GM12878 (cell line): Measurements from ENCODE around the gene TSPYL2. TPM values are rescaled to one million over a fixed set of nuclear protein-coding genes. Genes with fewer than 3 reads are reported as not detected.

ENCODE experiments used
- ATAC-seq: fragments of 200-7000 bp; cut with Tn5 transposase; 3 replicates; pipeline ENCODE4 v1.9.1; 2020; ENCODE audit warnings: mild to moderate bottlenecking, moderate library complexity
- BruUV-seq: library from RNA; stranded (reverse); fragments of 400-500 nt; replicated peaks from 2 replicates; lab custom pipeline; 2021; lab: Mats Ljungman, UMichigan
- CTCF ChIA-PET: fragments of 300-600 bp; sonication (Branson Sonifier 250); formaldehyde crosslinking; extraction: SDS; loops from one replicate; lab custom pipeline; 2021; ENCODE audit warnings: inconsistent platforms; lab: Yijun Ruan, JAX
- POLR2A ChIA-PET: fragments of 350-600 bp; formaldehyde crosslinking; extraction: SDS; loops from one replicate; lab custom pipeline; 2021; ENCODE audit warnings: inconsistent platforms; lab: Charles Lee
- RAD21 ChIA-PET: fragments of 300-600 bp; sonication (Branson Sonifier 250); formaldehyde crosslinking; loops from one replicate; lab custom pipeline; 2023; ENCODE audit warnings: antibody characterized with exemption; ENCODE audit not compliant: unreplicated experiment; lab: Charles Lee
- SMC1A ChIA-PET: fragments of 300-600 bp; sonication (Branson Sonifier 250); formaldehyde crosslinking; loops from one replicate; lab custom pipeline; 2023; ENCODE audit not compliant: unreplicated experiment, uncharacterized antibody; lab: Charles Lee
- DNase-seq: peaks from one replicate; pipeline ENCODE4 v3.0.0-alpha.2; 2011; ENCODE audit warnings: low read depth, low spot score
- FAIRE-seq: peaks from 3 replicates; lab custom pipeline; 2011; peaks lifted over from hg19 to GRCh38; lab: Jason Lieb, UNC
- H2AFZ ChIP-seq: 2 replicates; pipeline ENCODE4 v1.6.0; 2011; ENCODE audit warnings: low read depth, low read length, control low read depth; ENCODE audit not compliant: control insufficient read depth
- H3K27ac ChIP-seq: 2 replicates; pipeline ENCODE4 v1.5.1; 2011; ENCODE audit warnings: control low read depth; ENCODE audit not compliant: control insufficient read depth, insufficient read depth
- H3K27me3 ChIP-seq, 2 experiments: replicated peaks in 1 of 2; 2 replicates each; pipeline versions ENCODE4 v1.6.0 to v1.6.1; 2011; ENCODE audit warnings: low read length in 1 of 2; ENCODE audit not compliant: control insufficient read depth in 2 of 2, insufficient read depth in 2 of 2
- H3K36me3 ChIP-seq, 2 experiments: 2 replicates each; pipeline ENCODE4 v1.5.1; 2011; ENCODE audit warnings: low read length in 1 of 2; ENCODE audit not compliant: control insufficient read depth in 2 of 2, insufficient read depth in 2 of 2
- H3K4me1 ChIP-seq: 2 replicates; pipeline ENCODE4 v1.6.1; 2011; ENCODE audit warnings: mild to moderate bottlenecking, low read length, moderate library complexity, mixed read lengths; ENCODE audit not compliant: control insufficient read depth, insufficient read depth
- H3K4me2 ChIP-seq: 2 replicates; pipeline ENCODE4 v1.6.0; 2011; ENCODE audit warnings: control low read depth; ENCODE audit not compliant: control insufficient read depth, insufficient read depth
- H3K4me3 ChIP-seq: fragments of 200-600 bp; sonication (generic); 2 replicates; pipeline ENCODE4 v1.5.1; 2016
- H3K79me2 ChIP-seq: 2 replicates; pipeline ENCODE4 v1.6.0; 2011; ENCODE audit warnings: low read length; ENCODE audit not compliant: control insufficient read depth, insufficient read depth
- H3K9ac ChIP-seq: 2 replicates; pipeline ENCODE4 v1.8.0; 2011; ENCODE audit warnings: low read length, control low read depth, mixed read lengths; ENCODE audit not compliant: control insufficient read depth, insufficient read depth
- H3K9me3 ChIP-seq: replicated peaks from 3 replicates; pipeline ENCODE4 v1.5.1; 2011; ENCODE audit warnings: mild to moderate bottlenecking, low read length; ENCODE audit not compliant: control insufficient read depth, insufficient read depth
- H4K20me1 ChIP-seq: 2 replicates; pipeline ENCODE4 v1.6.0; 2011; ENCODE audit not compliant: control insufficient read depth, insufficient read depth
- CBX5 ChIP-seq: sonication (generic); IDR thresholded peaks from 2 replicates; pipeline ENCODE4 v1.6.1; 2016; ENCODE audit warnings: low read depth, moderate library complexity, mild to moderate bottlenecking, inconsistent platforms
- EED ChIP-seq: sonication (generic); IDR thresholded peaks from 2 replicates; pipeline ENCODE4 v1.6.1; 2016; ENCODE audit warnings: antibody characterized with exemption, low read depth
- FOS ChIP-seq: IDR thresholded peaks from 3 replicates; pipeline ENCODE4 v1.6.1; 2011; ENCODE audit warnings: borderline replicate concordance; ENCODE audit not compliant: insufficient read length; ENCODE audit errors: extremely low read depth
- JUND ChIP-seq: IDR thresholded peaks from 2 replicates; pipeline ENCODE4 v1.6.1; 2012; ENCODE audit warnings: low read depth, mild to moderate bottlenecking, low read length, improper control_type of control experiment, moderate library complexity
- LARP7 ChIP-seq: fragments of 450-650 bp; IDR thresholded peaks from 2 replicates; pipeline ENCODE4 v1.6.1; 2017; ENCODE audit warnings: mild to moderate bottlenecking
- MTA2 ChIP-seq: fragments of 450-650 bp; IDR thresholded peaks from 2 replicates; pipeline ENCODE4 v1.6.1; 2016; ENCODE audit warnings: low read depth, mild to moderate bottlenecking, moderate library complexity
- NR2F1 ChIP-seq: fragments of 450-650 bp; conservative IDR thresholded peaks from 2 replicates; pipeline ENCODE4 v1.6.1; 2017; ENCODE audit warnings: mild to moderate bottlenecking
- RB1 ChIP-seq: fragments of 450-650 bp; formaldehyde crosslinking; IDR thresholded peaks from 2 replicates; pipeline ENCODE4 v1.6.1; 2017; ENCODE audit warnings: mild to moderate bottlenecking, borderline replicate concordance
- SMAD1 ChIP-seq: fragments of 450-650 bp; IDR thresholded peaks from 2 replicates; pipeline ENCODE4 v1.6.1; 2018; ENCODE audit warnings: mild to moderate bottlenecking, low read depth; ENCODE audit not compliant: partially characterized antibody
- SMC3 ChIP-seq: IDR thresholded peaks from 2 replicates; pipeline ENCODE4 v1.6.1; 2011; ENCODE audit warnings: low read length, improper control_type of control experiment, borderline replicate concordance
- TARDBP ChIP-seq: IDR thresholded peaks from 2 replicates; pipeline ENCODE4 v1.6.1; 2016; ENCODE audit warnings: borderline replicate concordance
- ZBED1 ChIP-seq: IDR thresholded peaks from 2 replicates; pipeline ENCODE4 v1.6.1; 2016; ENCODE audit warnings: borderline replicate concordance
- ZNF24 ChIP-seq: fragments of 450-650 bp; IDR thresholded peaks from 2 replicates; pipeline ENCODE4 v1.6.1; 2017; ENCODE audit warnings: antibody characterized with exemption, mild to moderate bottlenecking
- ZNF384 ChIP-seq: IDR thresholded peaks from 2 replicates; pipeline ENCODE4 v1.6.1; 2012; ENCODE audit warnings: low read depth, mild to moderate bottlenecking, low read length, improper control_type of control experiment, borderline replicate concordance
- ZSCAN29 ChIP-seq: fragments of 450-650 bp; IDR thresholded peaks from 2 replicates; pipeline ENCODE4 v1.6.1; 2017; ENCODE audit warnings: mild to moderate bottlenecking, moderate library complexity
- WGBS: methylation state at CpG from one replicate; pipeline ENCODE4 v1.1.6; 2016; ENCODE audit warnings: low lambda C conversion rate; ENCODE audit not compliant: insufficient replicate concordance, insufficient coverage; ENCODE audit errors: missing lambda C conversion rate; 5-methylcytosine and 5-hydroxymethylcytosine counted together
- in situ Hi-C: fragments of 300-500 bp; cut with MboI; formaldehyde crosslinking; loops from 9 replicates; pipeline ENCODE4 v1.14.3; 2018; ENCODE audit warnings: mixed read lengths
- intact Hi-C: fragments of 100-400 bp; cut with micrococcal nuclease; formaldehyde crosslinking; loops from one replicate; pipeline ENCODE4 v1.14.2; 2022; ENCODE audit not compliant: unreplicated experiment
- polyA plus RNA-seq, 11 experiments: library from polyadenylated mRNA; depleted of rRNA in 4 of 11; unstranded in 6 of 11; stranded (reverse) in 5 of 11; fragments of >200 nt; fragmentation: Nextera tagmentation in 4 of 11; fragmentation: Illumina TruSeq in 1 of 11; extraction: Ambion mirVana in 4 of 11; extraction: Trizol in 1 of 11; gene quantifications; 1 replicate in 1 of 11; 2 replicates in 10 of 11; pipeline versions ENCODE4 v1.2.1 to v1.2.3, GENCODE V29; 2011 to 2016; ENCODE audit warnings: inconsistent platforms in 2 of 11, missing spikeins in 2 of 11, low read depth in 1 of 11
- total RNA-seq, 4 experiments: library from RNA; depleted of rRNA in 3 of 4; stranded (reverse); fragments of >200 nt in 3 of 4; fragmentation: Illumina TruSeq in 1 of 4; extraction: Trizol in 1 of 4; gene quantifications; 2 replicates each; pipeline versions ENCODE4 v1.2.1 to v1.2.3, GENCODE V29; 2013 to 2021
- TF ChIP-seq, protein P1 (sequence below): IDR thresholded peaks from 2 replicates; pipeline ENCODE4 v1.6.1; 2012; ENCODE audit warnings: low read depth, low read length, improper control_type of control experiment
- TF ChIP-seq, protein P2 (sequence below): fragments of 450-650 bp; IDR thresholded peaks from 2 replicates; pipeline ENCODE4 v1.6.1; 2016; ENCODE audit warnings: mild to moderate bottlenecking
- TF ChIP-seq, protein P3 (sequence below): IDR thresholded peaks from 2 replicates; pipeline ENCODE4 v1.6.1; 2011; ENCODE audit warnings: borderline replicate concordance, low read depth, mild to moderate bottlenecking, moderate library complexity, low read length; ENCODE audit not compliant: insufficient read depth, poor library complexity, severe bottlenecking
- TF ChIP-seq, protein P4 (sequence below): fragments of 450-650 bp; IDR thresholded peaks from 2 replicates; pipeline ENCODE4 v1.6.1; 2017; ENCODE audit warnings: borderline replicate concordance
- TF ChIP-seq, protein P5 (sequence below): fragments of 150-350 bp; IDR thresholded peaks from 2 replicates; pipeline ENCODE4 v1.6.1; 2016; ENCODE audit warnings: low read depth, low read length

Gene TSPYL2
- total and polyA plus RNA-seq, 10 of the 15 experiments (the other 5 are each of a cell fraction or from before 2014, with no cell fraction given) = 0.53 to 24.6 (median 14.5) TPM

DNA sequence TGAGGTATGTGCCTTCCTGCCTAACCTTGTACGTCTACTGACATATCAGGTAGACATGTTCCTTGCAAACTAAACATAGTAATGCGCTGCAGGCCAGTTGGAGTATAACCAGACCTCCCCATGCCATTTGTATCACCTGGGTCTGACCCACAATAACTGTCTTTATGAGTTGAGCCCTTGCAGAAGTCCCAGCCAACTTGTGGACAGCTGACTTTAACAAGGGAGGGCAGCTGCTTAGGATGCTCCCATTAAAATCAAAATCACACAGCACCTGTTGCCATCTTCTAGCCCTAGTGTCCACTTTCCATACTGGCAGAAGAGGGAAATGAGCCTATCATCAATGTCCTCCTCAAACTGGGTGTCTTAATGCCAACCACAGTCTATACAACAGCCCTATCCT, 53.4 kb downstream of the TSPYL2 start:
- Histone ChIP-seq H3K79me2 (no peaks in the 10 kb centered on the region), H3K4me3 (no peak overlapping the region), H3K36me3 (no peaks in the 10 kb centered on the region), H3K27me3 (no peaks in the 10 kb centered on the region; a peak in 1 of 4 replicates), H2AFZ (no peak overlapping the region), H3K4me1 (no peaks in the 10 kb centered on the region), H3K9me3 (no peaks in the 10 kb centered on the region), H3K4me2 (no peak overlapping the region), H4K20me1 (no peaks in the 10 kb centered on the region), H3K27ac (no peak overlapping the region), H3K9ac (no peak overlapping the region)
- TF ChIP-seq, protein P1, sequence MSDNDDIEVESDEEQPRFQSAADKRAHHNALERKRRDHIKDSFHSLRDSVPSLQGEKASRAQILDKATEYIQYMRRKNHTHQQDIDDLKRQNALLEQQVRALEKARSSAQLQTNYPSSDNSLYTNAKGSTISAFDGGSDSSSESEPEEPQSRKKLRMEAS = no peak
- TF ChIP-seq RB1 (no peak), ZNF384 (no peak), TARDBP (no peak), ZNF24 (no peak), ZBED1 (no peak), LARP7 (no peak), FOS (no peak), MTA2 (no peak), EED (no peak), NR2F1 (no peak), JUND (no peak), SMC3 (no peak), ZSCAN29 (no peak), SMAD1 (no peak), CBX5 (no peak)
- TF ChIP-seq, protein P2, sequence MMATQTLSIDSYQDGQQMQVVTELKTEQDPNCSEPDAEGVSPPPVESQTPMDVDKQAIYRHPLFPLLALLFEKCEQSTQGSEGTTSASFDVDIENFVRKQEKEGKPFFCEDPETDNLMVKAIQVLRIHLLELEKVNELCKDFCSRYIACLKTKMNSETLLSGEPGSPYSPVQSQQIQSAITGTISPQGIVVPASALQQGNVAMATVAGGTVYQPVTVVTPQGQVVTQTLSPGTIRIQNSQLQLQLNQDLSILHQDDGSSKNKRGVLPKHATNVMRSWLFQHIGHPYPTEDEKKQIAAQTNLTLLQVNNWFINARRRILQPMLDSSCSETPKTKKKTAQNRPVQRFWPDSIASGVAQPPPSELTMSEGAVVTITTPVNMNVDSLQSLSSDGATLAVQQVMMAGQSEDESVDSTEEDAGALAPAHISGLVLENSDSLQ = no peak
- TF ChIP-seq, protein P3, sequence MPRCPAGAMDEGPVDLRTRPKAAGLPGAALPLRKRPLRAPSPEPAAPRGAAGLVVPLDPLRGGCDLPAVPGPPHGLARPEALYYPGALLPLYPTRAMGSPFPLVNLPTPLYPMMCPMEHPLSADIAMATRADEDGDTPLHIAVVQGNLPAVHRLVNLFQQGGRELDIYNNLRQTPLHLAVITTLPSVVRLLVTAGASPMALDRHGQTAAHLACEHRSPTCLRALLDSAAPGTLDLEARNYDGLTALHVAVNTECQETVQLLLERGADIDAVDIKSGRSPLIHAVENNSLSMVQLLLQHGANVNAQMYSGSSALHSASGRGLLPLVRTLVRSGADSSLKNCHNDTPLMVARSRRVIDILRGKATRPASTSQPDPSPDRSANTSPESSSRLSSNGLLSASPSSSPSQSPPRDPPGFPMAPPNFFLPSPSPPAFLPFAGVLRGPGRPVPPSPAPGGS = no peak
- TF ChIP-seq, protein P4, sequence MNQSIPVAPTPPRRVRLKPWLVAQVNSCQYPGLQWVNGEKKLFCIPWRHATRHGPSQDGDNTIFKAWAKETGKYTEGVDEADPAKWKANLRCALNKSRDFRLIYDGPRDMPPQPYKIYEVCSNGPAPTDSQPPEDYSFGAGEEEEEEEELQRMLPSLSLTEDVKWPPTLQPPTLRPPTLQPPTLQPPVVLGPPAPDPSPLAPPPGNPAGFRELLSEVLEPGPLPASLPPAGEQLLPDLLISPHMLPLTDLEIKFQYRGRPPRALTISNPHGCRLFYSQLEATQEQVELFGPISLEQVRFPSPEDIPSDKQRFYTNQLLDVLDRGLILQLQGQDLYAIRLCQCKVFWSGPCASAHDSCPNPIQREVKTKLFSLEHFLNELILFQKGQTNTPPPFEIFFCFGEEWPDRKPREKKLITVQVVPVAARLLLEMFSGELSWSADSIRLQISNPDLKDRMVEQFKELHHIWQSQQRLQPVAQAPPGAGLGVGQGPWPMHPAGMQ = no peak
- TF ChIP-seq, protein P5, sequence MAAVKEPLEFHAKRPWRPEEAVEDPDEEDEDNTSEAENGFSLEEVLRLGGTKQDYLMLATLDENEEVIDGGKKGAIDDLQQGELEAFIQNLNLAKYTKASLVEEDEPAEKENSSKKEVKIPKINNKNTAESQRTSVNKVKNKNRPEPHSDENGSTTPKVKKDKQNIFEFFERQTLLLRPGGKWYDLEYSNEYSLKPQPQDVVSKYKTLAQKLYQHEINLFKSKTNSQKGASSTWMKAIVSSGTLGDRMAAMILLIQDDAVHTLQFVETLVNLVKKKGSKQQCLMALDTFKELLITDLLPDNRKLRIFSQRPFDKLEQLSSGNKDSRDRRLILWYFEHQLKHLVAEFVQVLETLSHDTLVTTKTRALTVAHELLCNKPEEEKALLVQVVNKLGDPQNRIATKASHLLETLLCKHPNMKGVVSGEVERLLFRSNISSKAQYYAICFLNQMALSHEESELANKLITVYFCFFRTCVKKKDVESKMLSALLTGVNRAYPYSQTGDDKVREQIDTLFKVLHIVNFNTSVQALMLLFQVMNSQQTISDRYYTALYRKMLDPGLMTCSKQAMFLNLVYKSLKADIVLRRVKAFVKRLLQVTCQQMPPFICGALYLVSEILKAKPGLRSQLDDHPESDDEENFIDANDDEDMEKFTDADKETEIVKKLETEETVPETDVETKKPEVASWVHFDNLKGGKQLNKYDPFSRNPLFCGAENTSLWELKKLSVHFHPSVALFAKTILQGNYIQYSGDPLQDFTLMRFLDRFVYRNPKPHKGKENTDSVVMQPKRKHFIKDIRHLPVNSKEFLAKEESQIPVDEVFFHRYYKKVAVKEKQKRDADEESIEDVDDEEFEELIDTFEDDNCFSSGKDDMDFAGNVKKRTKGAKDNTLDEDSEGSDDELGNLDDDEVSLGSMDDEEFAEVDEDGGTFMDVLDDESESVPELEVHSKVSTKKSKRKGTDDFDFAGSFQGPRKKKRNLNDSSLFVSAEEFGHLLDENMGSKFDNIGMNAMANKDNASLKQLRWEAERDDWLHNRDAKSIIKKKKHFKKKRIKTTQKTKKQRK = no peak
- ChIA-PET RAD21 (no interaction called here), CTCF (no interaction called here), POLR2A (interaction anchor here (0.7 kb wide), 1 partner anchor 1195 kb away, joined by 3 read pairs; no protein-coding TSS in a partner anchor), SMC1A (no interaction called here)
- FAIRE-seq = no peak
- 49% methylated on average over 2 of the region's 2 CpGs for WGBS
- ATAC-seq = no peak
- in situ Hi-C loops = no loop called here
- BruUV-seq = no TSS peak
- no peak for DNase-seq
- intact Hi-C loops = no loop called here
